HepG2 (cell line): Measurements from ENCODE around the gene FAM163B. TPM values are rescaled to one million over a fixed set of nuclear protein-coding genes. Genes with fewer than 3 reads are reported as not detected.

Experiments
- BORCS8-MEF2B ChIP-seq: sonication (generic); formaldehyde crosslinking; IDR thresholded peaks from 2 replicates; pipeline ENCODE4 v1.8.0; 2022; ENCODE audit warnings: mild to moderate bottlenecking, missing genetic modification reagents
- CBX1 ChIP-seq: IDR thresholded peaks from one replicate; pipeline ENCODE4 v1.6.1; 2016; ENCODE audit warnings: antibody characterized with exemption, low read depth
- CREB1 ChIP-seq, 2 experiments: fragments of 450-650 bp in 1 of 2; IDR thresholded peaks; 2 replicates each; pipeline ENCODE4 v1.6.1; 2016 to 2017; ENCODE audit warnings: control low read depth in 1 of 2, mild to moderate bottlenecking in 1 of 2, missing compliant biosample characterization in 1 of 2, missing genetic modification characterization in 1 of 2
- GTF2F1 ChIP-seq: fragments of 150-350 bp; IDR thresholded peaks from 2 replicates; pipeline ENCODE4 v1.6.1; 2014; ENCODE audit warnings: low read length
- HMGA1 ChIP-seq: sonication (generic); formaldehyde crosslinking; conservative IDR thresholded peaks from 2 replicates; pipeline ENCODE4 v1.4.0; 2020; ENCODE audit warnings: missing genetic modification reagents
- HOXA3 ChIP-seq: sonication (generic); formaldehyde crosslinking; IDR thresholded peaks from 2 replicates; pipeline ENCODE4 v1.5.0; 2020; ENCODE audit warnings: missing genetic modification reagents
- KDM6A ChIP-seq: IDR thresholded peaks from 2 replicates; pipeline ENCODE4 v1.6.1; 2016; ENCODE audit warnings: low read depth
- MAFK ChIP-seq, 2 experiments: IDR thresholded peaks in 1 of 2; conservative IDR thresholded peaks in 1 of 2; 2 replicates each; pipeline ENCODE4 v1.6.1; 2011; ENCODE audit warnings: improper control_type of control experiment in 2 of 2, low read length in 2 of 2
- MED1 ChIP-seq: sonication (generic); formaldehyde crosslinking; IDR thresholded peaks from 2 replicates; pipeline ENCODE4 v1.4.0; 2020; ENCODE audit warnings: missing genetic modification reagents
- MYNN ChIP-seq: sonication (generic); formaldehyde crosslinking; IDR thresholded peaks from 2 replicates; pipeline ENCODE4 v1.4.0; 2020; ENCODE audit warnings: mild to moderate bottlenecking, low read depth, missing genetic modification reagents
- NAIF1 ChIP-seq: sonication (generic); formaldehyde crosslinking; IDR thresholded peaks from 2 replicates; pipeline ENCODE4 v1.5.0; 2020; ENCODE audit warnings: mild to moderate bottlenecking, missing genetic modification reagents, borderline replicate concordance
- SATB2 ChIP-seq: sonication (generic); formaldehyde crosslinking; IDR thresholded peaks from 2 replicates; pipeline ENCODE4 v1.5.0; 2020; ENCODE audit warnings: missing genetic modification reagents
- SIN3A ChIP-seq: IDR thresholded peaks from 2 replicates; pipeline ENCODE4 v1.6.1; 2011; ENCODE audit warnings: low read depth, mild to moderate bottlenecking, control low read depth, low read length, borderline replicate concordance
- SNAPC5 ChIP-seq: sonication (generic); formaldehyde crosslinking; IDR thresholded peaks from 2 replicates; pipeline ENCODE4 v1.8.1; 2023; ENCODE audit warnings: mild to moderate bottlenecking, missing genetic modification reagents, borderline replicate concordance
- TCF7 ChIP-seq: sonication (generic); IDR thresholded peaks from 2 replicates; pipeline ENCODE4 v1.6.1; 2016; ENCODE audit warnings: antibody characterized with exemption, low read depth
- WIZ ChIP-seq: sonication (generic); formaldehyde crosslinking; IDR thresholded peaks from 2 replicates; pipeline ENCODE4 v1.5.1; 2020; ENCODE audit warnings: mild to moderate bottlenecking, missing genetic modification reagents
- XRCC5 ChIP-seq: fragments of 200-400 bp; formaldehyde crosslinking; optimal IDR thresholded peaks from 2 replicates; pipeline ENCODE3; 2017; ENCODE audit warnings: mild to moderate bottlenecking, low read length
- ZBTB8A ChIP-seq: sonication (generic); formaldehyde crosslinking; IDR thresholded peaks from 2 replicates; pipeline ENCODE4 v1.4.0; 2020; ENCODE audit warnings: mild to moderate bottlenecking, low read depth, missing genetic modification reagents, borderline replicate concordance
- ZEB1 ChIP-seq: IDR thresholded peaks from 2 replicates; pipeline ENCODE4 v1.6.1; 2012; ENCODE audit warnings: mild to moderate bottlenecking, low read depth, inconsistent platforms; ENCODE audit not compliant: insufficient replicate concordance
- ZFP62 ChIP-seq: sonication (generic); formaldehyde crosslinking; IDR thresholded peaks from 2 replicates; pipeline ENCODE4 v1.4.0; 2020; ENCODE audit warnings: missing genetic modification reagents
- ZNF12 ChIP-seq: sonication (generic); formaldehyde crosslinking; IDR thresholded peaks from 2 replicates; pipeline ENCODE4 v1.5.0; 2020; ENCODE audit warnings: missing genetic modification reagents
- ZNF446 ChIP-seq: sonication (generic); formaldehyde crosslinking; IDR thresholded peaks from 2 replicates; pipeline ENCODE4 v1.5.0; 2020; ENCODE audit warnings: mild to moderate bottlenecking, missing genetic modification reagents
- ZSCAN29 ChIP-seq: sonication (generic); formaldehyde crosslinking; conservative IDR thresholded peaks from 2 replicates; pipeline ENCODE4 v1.4.0; 2020; ENCODE audit warnings: mild to moderate bottlenecking, missing genetic modification reagents
- polyA plus RNA-seq, 8 experiments: library from polyadenylated mRNA; depleted of rRNA in 3 of 8; stranded (reverse) in 7 of 8; unstranded in 1 of 8; fragments of >200 nt; fragmentation: Illumina TruSeq in 4 of 8; extraction: Trizol in 4 of 8; gene quantifications; 2 replicates each; pipeline versions ENCODE4 v1.2.1 to v1.2.3, GENCODE V29; 2011 to 2016; ENCODE audit warnings: low read depth in 4 of 8, missing spikeins in 1 of 8, mixed read lengths in 1 of 8; ENCODE audit not compliant: insufficient read depth in 1 of 8
- total RNA-seq, 5 experiments: library from RNA; depleted of rRNA; stranded (reverse); fragments of >200 nt; fragmentation: Illumina TruSeq; extraction: Trizol; gene quantifications; 2 replicates each; pipeline ENCODE4 v1.2.3, GENCODE V29; 2016; ENCODE audit warnings: low read depth in 1 of 5
- TF ChIP-seq, protein P1 (sequence below), 2 experiments: sonication (generic) in 1 of 2; formaldehyde crosslinking in 1 of 2; IDR thresholded peaks; 2 replicates each; pipeline versions ENCODE4 v1.4.0 to v1.6.1; 2018 to 2020; ENCODE audit warnings: missing genetic modification reagents in 2 of 2, borderline replicate concordance in 1 of 2, low read depth in 1 of 2, mild to moderate bottlenecking in 1 of 2, missing biosample characterization in 1 of 2
- TF ChIP-seq, protein P2 (sequence below): sonication (generic); formaldehyde crosslinking; conservative IDR thresholded peaks from 2 replicates; pipeline ENCODE4 v1.4.0; 2020; ENCODE audit warnings: missing genetic modification reagents
- TF ChIP-seq, protein P3 (sequence below): fragments of 450-650 bp; IDR thresholded peaks from 2 replicates; pipeline ENCODE4 v1.6.1; 2017

Gene FAM163B
- total and polyA plus RNA-seq, 2 of the 13 experiments (the other 11 are each of a cell fraction or from before 2014, with no cell fraction given), result not detected

- TF ChIP-seq CBX1 (no peak), SIN3A (no peak), HMGA1 (CRISPR knock-in tag) (no peak), SNAPC5 (CRISPR knock-in tag) (no peak), MYNN (no peak), MAFK (conservative IDR thresholded peaks at IDR 0.05 in 1 of 2, IDR thresholded peaks at IDR 0.05 in 1 of 2; ENCODE audit: low read length in 2 of 2) (no peak), CREB1 (IDR thresholded peaks at IDR 0.05) (no peak), CREB1 (CRISPR knock-in tag; IDR thresholded peaks at IDR 0.05) (no peak), MED1 (no peak), ZSCAN29 (CRISPR knock-in tag) (no peak), WIZ (CRISPR knock-in tag) (peak; percentile 58; the same call in 1 of the 2 replicates), GTF2F1 (no peak), SATB2 (no peak), TCF7 (no peak), KDM6A (CRISPR knock-in tag) (no peak), ZNF12 (no peak), BORCS8-MEF2B (peak; percentile 65; the same call in 1 of the 2 replicates), XRCC5 (peak; percentile 36), NAIF1 (no peak), ZEB1 (no peak), HOXA3 (CRISPR knock-in tag) (peak; percentile 60), ZNF446 (no peak; the same call in 1 of the 2 replicates), ZFP62 (CRISPR knock-in tag) (no peak), ZBTB8A (CRISPR knock-in tag) (no peak)
- TF ChIP-seq, protein P1, sequence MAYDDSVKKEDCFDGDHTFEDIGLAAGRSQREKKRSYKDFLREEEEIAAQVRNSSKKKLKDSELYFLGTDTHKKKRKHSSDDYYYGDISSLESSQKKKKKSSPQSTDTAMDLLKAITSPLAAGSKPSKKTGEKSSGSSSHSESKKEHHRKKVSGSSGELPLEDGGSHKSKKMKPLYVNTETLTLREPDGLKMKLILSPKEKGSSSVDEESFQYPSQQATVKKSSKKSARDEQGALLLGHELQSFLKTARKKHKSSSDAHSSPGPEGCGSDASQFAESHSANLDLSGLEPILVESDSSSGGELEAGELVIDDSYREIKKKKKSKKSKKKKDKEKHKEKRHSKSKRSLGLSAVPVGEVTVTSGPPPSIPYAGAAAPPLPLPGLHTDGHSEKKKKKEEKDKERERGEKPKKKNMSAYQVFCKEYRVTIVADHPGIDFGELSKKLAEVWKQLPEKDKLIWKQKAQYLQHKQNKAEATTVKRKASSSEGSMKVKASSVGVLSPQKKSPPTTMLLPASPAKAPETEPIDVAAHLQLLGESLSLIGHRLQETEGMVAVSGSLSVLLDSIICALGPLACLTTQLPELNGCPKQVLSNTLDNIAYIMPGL (CRISPR knock-in tag; IDR thresholded peaks at IDR 0.05; ENCODE audit: borderline replicate concordance in 1 of 2, low read depth in 1 of 2), result no peak
- TF ChIP-seq, protein P2, sequence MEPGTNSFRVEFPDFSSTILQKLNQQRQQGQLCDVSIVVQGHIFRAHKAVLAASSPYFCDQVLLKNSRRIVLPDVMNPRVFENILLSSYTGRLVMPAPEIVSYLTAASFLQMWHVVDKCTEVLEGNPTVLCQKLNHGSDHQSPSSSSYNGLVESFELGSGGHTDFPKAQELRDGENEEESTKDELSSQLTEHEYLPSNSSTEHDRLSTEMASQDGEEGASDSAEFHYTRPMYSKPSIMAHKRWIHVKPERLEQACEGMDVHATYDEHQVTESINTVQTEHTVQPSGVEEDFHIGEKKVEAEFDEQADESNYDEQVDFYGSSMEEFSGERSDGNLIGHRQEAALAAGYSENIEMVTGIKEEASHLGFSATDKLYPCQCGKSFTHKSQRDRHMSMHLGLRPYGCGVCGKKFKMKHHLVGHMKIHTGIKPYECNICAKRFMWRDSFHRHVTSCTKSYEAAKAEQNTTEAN, result peak; percentile 65; the same call in 1 of the 2 replicates
- TF ChIP-seq, protein P3, sequence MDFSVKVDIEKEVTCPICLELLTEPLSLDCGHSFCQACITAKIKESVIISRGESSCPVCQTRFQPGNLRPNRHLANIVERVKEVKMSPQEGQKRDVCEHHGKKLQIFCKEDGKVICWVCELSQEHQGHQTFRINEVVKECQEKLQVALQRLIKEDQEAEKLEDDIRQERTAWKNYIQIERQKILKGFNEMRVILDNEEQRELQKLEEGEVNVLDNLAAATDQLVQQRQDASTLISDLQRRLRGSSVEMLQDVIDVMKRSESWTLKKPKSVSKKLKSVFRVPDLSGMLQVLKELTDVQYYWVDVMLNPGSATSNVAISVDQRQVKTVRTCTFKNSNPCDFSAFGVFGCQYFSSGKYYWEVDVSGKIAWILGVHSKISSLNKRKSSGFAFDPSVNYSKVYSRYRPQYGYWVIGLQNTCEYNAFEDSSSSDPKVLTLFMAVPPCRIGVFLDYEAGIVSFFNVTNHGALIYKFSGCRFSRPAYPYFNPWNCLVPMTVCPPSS, result no peak
Observed at GRCh38 chr9:133609311-133610098, at the start of gene FAM163B (continued).
